BJ (cell line): Measurements from ENCODE around the gene DRGX. TPM values are rescaled to one million over a fixed set of nuclear protein-coding genes. Genes with fewer than 3 reads are reported as not detected.

Experiments
- CTCF ChIA-PET: fragments of 350-600 bp; formaldehyde crosslinking; extraction: SDS; loops from one replicate; lab custom pipeline; 2021; ENCODE audit warnings: antibody characterized with exemption, inconsistent platforms; lab: Yijun Ruan, JAX
- POLR2A ChIA-PET: fragments of 300-600 bp; sonication (Branson Sonifier 250); formaldehyde crosslinking; extraction: SDS; loops from one replicate; lab custom pipeline; 2021; ENCODE audit warnings: antibody characterized with exemption; lab: Charles Lee
- DNase-seq: peaks from one replicate; pipeline ENCODE4 v3.0.0-alpha.2; 2011; ENCODE audit warnings: low read depth
- H3K27me3 ChIP-seq: 2 replicates; pipeline ENCODE4 v1.6.0; 2011; ENCODE audit warnings: low read length; ENCODE audit not compliant: control insufficient read depth, insufficient read depth
- H3K36me3 ChIP-seq: 2 replicates; pipeline ENCODE4 v1.5.1; 2011; ENCODE audit warnings: low read length; ENCODE audit not compliant: control insufficient read depth, insufficient read depth
- H3K4me3 ChIP-seq: 2 replicates; pipeline ENCODE4 v1.5.1; 2011; ENCODE audit warnings: low read depth, mild to moderate bottlenecking, control low read depth, low read length
- CTCF ChIP-seq: IDR thresholded peaks from 2 replicates; pipeline ENCODE4 v1.5.1; 2011; ENCODE audit warnings: low read depth, mild to moderate bottlenecking, control low read depth, inconsistent platforms, low read length, moderate library complexity; ENCODE audit not compliant: insufficient read depth
- polyA plus RNA-seq: library from polyadenylated mRNA; depleted of rRNA; stranded (reverse); fragments of >200 nt; gene quantifications from 2 replicates; pipeline ENCODE4 v1.2.3, GENCODE V29; 2011

The DRGX gene
- polyA plus RNA-seq, 1 experiment = 0.06 TPM

DNA sequence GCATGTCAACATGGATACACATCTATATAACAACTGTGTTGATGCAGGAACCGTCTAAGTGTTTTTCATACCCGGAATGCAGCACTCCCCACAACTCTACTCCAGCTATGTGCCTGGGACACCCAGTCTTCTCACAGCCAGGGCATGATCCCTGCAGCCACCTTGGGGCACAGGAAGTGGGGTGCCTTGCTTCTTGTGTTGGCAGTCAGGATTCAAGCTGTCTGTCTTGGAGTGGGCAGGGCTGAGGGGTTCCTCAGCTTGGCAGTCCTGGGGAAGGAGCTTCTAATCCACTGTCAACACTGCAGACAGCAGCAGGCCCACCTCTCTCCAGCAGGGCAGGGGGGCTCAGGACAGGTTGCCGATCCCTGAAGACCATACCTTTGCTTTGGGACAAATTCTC is 41.3 kb downstream of the DRGX start:
- POLR2A ChIA-PET = no interaction called here
- no peaks in the 10 kb centered on the region for H3K27me3 ChIP-seq
- CTCF ChIA-PET = no interaction called here
- H3K36me3 ChIP-seq = no peaks in the 10 kb centered on the region
- H3K4me3 ChIP-seq = no peak overlapping the region
- DNase-seq = no peak
- TF ChIP-seq CTCF = no peak

DNA sequence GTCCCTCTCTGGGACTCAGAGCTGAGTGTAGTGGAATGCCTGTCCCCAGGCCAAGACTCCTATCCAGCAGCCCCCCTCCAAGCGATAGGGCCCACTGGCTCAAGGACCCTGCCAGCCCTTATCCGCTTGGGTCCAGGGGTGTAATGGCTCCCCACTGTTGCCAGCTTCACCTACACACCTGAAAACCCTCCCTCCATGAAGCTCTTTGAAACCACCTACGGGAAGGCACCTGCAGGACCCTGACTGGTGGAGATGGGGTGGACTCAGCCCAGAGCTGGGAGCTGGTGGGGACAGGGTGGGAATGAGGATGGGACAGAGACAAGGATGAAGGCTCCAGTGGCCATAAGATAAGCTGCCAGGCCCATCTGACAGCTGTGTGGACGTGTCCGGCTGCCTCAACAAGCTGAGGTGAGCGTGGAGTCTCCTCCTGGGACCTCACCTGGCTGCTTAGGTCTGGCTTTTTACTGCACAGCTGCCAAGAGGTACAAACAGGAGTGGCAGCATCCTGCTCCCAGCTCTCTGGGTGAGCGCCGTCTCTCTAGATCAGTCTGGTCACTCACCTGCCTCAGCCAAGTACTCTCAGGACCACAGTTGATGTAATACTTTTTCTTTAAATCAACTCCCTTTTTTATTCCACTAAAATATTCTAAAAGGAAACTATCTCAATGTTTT is 41.9 kb downstream of the DRGX start:
- H3K27me3 ChIP-seq = no peaks in the 10 kb centered on the region
- DNase-seq = no peak
- ChIA-PET CTCF (no interaction called here), POLR2A (no interaction called here)
- no peak for TF ChIP-seq CTCF
- H3K4me3 ChIP-seq = no peak overlapping the region
- no peaks in the 10 kb centered on the region for H3K36me3 ChIP-seq

DNA sequence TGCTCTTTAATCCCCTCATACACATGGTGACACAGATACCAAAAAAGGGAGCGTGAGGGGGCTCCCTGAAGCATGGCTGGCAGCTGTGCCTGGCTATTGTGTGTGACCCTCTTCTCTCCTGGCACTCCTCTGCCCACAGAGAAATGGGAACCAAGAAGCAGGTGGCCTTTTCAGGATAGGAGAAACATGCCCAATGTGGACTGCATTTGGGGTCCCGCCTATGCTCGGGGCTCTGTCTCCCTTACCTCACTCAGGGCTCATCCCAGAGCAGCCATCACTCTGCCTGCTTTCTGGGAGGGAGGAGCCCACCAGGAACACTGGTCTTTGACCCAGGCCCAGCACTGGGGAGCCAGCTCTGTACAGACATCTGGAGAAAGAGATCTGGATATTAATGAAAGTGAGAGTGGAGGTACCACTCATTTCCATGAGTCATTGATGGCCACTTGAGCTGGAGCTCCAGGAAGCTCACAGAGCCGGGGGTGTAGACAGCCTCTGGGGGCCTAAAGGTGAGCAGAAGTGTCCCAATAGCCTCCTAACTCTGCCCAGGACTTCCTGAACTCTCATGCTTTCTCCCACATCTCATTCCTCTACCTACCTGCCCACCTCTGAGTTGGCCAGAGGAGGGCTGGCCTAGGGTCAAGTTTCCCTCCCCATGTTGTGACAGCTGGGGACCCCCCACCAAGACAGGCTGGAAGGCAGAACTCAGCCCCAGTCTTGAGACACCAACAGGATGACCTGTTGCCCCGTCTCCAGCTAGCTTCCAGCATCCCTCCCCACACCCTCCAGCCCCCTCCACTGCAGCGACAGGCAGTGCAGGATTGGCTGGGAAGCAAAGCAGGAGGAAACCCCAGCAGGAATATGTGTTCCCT is 42.6 kb downstream of the DRGX start:
- DNase-seq = no peak
- POLR2A ChIA-PET = no interaction called here
- Histone ChIP-seq H3K36me3 (no peaks in the 10 kb centered on the region), H3K4me3 (no peak overlapping the region), H3K27me3 (no peaks in the 10 kb centered on the region)
- CTCF ChIA-PET = no interaction called here
- no peak for TF ChIP-seq CTCF

GRCh38 chr10:49352323-49352722 is 43.6 kb downstream of the DRGX start:
- ChIA-PET CTCF (interaction anchor here (0.9 kb wide), 1 partner anchor 696 kb away, joined by 3 read pairs; no protein-coding TSS in a partner anchor), POLR2A (no interaction called here)

More at GRCh38 chr10:49352323-49352722, 43.6 kb downstream of the DRGX start:
- Histone ChIP-seq H3K36me3 (no peaks in the 10 kb centered on the region), H3K27me3 (no peaks in the 10 kb centered on the region), H3K4me3 (no peak overlapping the region)
- TF ChIP-seq CTCF = no peak
- no peak for DNase-seq
